Cardiac muscle cell (in vitro differentiated cells and primary cell): ENCODE measurements around the gene FKBP6. TPM values are rescaled to one million over a fixed set of nuclear protein-coding genes. Genes with fewer than 3 reads are reported as not detected.
"Not testable (repeated sequence)": the region's sequence is repeated elsewhere in the genome, so short reads cannot be mapped to it uniquely, and the experiment has no call there.

Experiments used
- DNase-seq, 2 donors: peaks; one replicate each; pipeline versions ENCODE4 v3.0.0 to v3.0.0-alpha.2; 2010 to 2017; ENCODE audit warnings: low read depth in 1 of 2, low spot score in 1 of 2
- H3K27ac ChIP-seq: fragments of 200-600 bp; sonication (generic); 2 replicates; pipeline ENCODE4 v1.5.1; 2016
- H3K27me3 ChIP-seq: fragments of 200-600 bp; sonication (generic); 2 replicates; pipeline ENCODE4 v1.6.0; 2016; ENCODE audit warnings: control low read depth
- H3K36me3 ChIP-seq: fragments of 200-600 bp; sonication (generic); 2 replicates; pipeline ENCODE4 v1.5.1; 2016; ENCODE audit warnings: control low read depth
- H3K4me1 ChIP-seq: fragments of 200-600 bp; sonication (generic); 2 replicates; pipeline ENCODE4 v1.8.1; 2017; ENCODE audit warnings: low read depth, mild to moderate bottlenecking, mixed run types
- H3K4me3 ChIP-seq: fragments of 200-600 bp; sonication (generic); 2 replicates; pipeline ENCODE4 v1.5.1; 2016; ENCODE audit warnings: mild to moderate bottlenecking
- H3K9me3 ChIP-seq: fragments of 200-600 bp; sonication (generic); 2 replicates; pipeline ENCODE4 v1.5.1; 2017; ENCODE audit warnings: low read depth, mild to moderate bottlenecking, control low read depth
- polyA plus RNA-seq: library from polyadenylated mRNA; unstranded; fragments of >200 nt; fragmentation: Nextera tagmentation; extraction: Ambion mirVana; gene quantifications from 2 replicates; pipeline ENCODE4 v1.2.1, GENCODE V29; 2016
- total RNA-seq: library from RNA; depleted of rRNA; stranded (reverse); fragments of >200 nt; gene quantifications from 2 replicates; pipeline ENCODE4 v1.2.3, GENCODE V29; 2016
- TF ChIP-seq, protein P1 (sequence below): IDR thresholded peaks from 2 replicates; pipeline ENCODE4 v1.5.1; 2012; ENCODE audit warnings: low read depth, mild to moderate bottlenecking, low read length

The FKBP6 gene
- total and polyA plus RNA-seq, 2 experiments from 2014 or later, result not detected

DNA sequence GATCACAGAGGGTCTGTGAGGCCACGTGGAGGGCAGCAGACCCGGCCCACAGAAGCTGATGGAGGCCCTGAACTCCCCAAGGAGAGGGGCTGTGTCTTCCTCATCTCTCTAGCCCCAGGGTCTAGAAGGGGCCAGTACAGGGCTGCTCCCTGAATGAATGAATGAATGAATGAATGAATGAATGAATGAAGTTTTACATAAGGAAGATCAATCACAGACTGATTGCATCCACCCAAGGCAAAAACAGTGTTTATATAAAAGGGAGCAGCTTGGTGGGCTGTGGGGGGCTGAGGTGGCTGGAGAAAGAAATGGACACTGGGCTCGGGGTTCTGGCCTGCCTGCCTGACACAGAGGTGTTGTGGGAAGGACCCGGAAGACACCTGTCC lies 14.4 kb upstream of the FKBP6 start:
- TF ChIP-seq, protein P1, sequence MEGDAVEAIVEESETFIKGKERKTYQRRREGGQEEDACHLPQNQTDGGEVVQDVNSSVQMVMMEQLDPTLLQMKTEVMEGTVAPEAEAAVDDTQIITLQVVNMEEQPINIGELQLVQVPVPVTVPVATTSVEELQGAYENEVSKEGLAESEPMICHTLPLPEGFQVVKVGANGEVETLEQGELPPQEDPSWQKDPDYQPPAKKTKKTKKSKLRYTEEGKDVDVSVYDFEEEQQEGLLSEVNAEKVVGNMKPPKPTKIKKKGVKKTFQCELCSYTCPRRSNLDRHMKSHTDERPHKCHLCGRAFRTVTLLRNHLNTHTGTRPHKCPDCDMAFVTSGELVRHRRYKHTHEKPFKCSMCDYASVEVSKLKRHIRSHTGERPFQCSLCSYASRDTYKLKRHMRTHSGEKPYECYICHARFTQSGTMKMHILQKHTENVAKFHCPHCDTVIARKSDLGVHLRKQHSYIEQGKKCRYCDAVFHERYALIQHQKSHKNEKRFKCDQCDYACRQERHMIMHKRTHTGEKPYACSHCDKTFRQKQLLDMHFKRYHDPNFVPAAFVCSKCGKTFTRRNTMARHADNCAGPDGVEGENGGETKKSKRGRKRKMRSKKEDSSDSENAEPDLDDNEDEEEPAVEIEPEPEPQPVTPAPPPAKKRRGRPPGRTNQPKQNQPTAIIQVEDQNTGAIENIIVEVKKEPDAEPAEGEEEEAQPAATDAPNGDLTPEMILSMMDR, result no peak
- Histone ChIP-seq H3K9me3 (no peaks in the 10 kb centered on the region), H3K4me1 (no peaks in the 10 kb centered on the region), H3K36me3 (no peaks in the 10 kb centered on the region), H3K4me3 (no peak overlapping the region), H3K27me3 (no peaks in the 10 kb centered on the region), H3K27ac (no peak overlapping the region)
- DNase-seq, result no peak

DNA sequence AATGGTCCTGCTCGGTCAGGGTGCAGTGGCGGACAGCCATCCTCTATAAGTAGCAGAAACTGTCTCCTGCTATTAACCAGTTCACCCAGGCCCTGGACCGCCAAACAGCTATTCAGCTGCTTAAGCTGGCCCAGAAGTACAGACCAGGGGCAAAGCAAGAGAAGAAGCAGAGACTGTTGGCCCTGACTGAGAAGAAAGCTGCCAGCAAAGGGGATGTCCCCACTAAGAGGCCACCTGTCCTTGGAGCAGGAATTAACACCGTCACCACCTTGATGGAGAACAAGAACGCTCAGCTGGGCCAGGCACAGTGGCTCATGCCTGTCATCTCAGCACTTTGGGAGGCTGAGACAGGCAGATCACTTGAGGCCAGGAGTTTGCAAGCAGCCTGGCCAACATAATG lies 13.7 kb upstream of the FKBP6 start:
- H3K4me3 ChIP-seq, result no peak overlapping the region
- H3K4me1 ChIP-seq, result no peaks in the 10 kb centered on the region
- no peak for DNase-seq
- no peaks in the 10 kb centered on the region for H3K36me3 ChIP-seq
- no peaks in the 10 kb centered on the region for H3K27me3 ChIP-seq
- H3K27ac ChIP-seq, result no peak overlapping the region
- H3K9me3 ChIP-seq, result no peaks in the 10 kb centered on the region
- TF ChIP-seq, protein P1, result no peak

- Histone ChIP-seq H3K4me1 (no peaks in the 10 kb centered on the region), H3K9me3 (no peaks in the 10 kb centered on the region), H3K36me3 (no peaks in the 10 kb centered on the region), H3K27ac (no peak overlapping the region), H3K4me3 (no peak overlapping the region), H3K27me3 (no peaks in the 10 kb centered on the region)
- TF ChIP-seq, protein P1, result no peak
- no peak for DNase-seq
These were observed 11.4 kb upstream of the FKBP6 start for GRCh38 chr7:73316521-73316920.

DNA sequence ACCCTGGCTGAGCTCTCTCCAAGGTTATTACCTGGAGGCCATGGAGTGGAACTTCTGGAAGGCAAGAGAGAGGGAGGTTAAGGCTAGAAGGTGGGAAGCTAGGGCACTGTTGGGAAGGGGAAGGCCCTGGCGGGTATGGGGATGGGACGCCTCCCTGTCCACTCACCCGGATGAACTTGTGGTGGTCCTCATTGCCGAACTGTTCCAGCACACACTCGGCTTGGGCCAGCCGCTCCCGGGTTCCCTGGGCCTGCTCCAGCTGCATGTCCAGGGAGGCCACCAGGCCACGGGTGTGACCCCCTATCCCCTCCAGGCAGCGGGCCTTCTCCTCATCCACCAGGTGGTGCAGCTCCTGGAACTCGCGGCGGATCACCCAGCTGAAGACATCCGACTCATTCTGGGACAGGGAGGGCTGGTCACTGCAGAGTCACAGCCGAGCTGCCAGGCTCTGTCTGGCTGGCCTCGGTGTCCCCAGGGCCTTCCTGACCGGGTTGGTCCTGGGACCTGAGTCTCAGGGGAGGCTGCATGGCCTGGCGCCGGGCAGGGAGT lies 9.2 kb upstream of the FKBP6 start:
- not testable (repeated sequence) for DNase-seq, H3K36me3 ChIP-seq, H3K27ac ChIP-seq, H3K9me3 ChIP-seq, H3K27me3 ChIP-seq, H3K4me3 ChIP-seq, H3K4me1 ChIP-seq

- not testable (repeated sequence) for H3K27me3 ChIP-seq, H3K27ac ChIP-seq, H3K4me3 ChIP-seq, H3K4me1 ChIP-seq, H3K9me3 ChIP-seq, H3K36me3 ChIP-seq, DNase-seq
These were observed 8.4 kb upstream of the FKBP6 start for GRCh38 chr7:73319541-73319940.

- DNase-seq, H3K4me1 ChIP-seq, H3K27me3 ChIP-seq, H3K27ac ChIP-seq, H3K9me3 ChIP-seq, H3K4me3 ChIP-seq, H3K36me3 ChIP-seq: not testable (repeated sequence)
These were observed 8.0 kb upstream of the FKBP6 start for GRCh38 chr7:73320009-73320408.

GRCh38 chr7:73323434-73324080 lies 4.4 kb upstream of the FKBP6 start:
- DNase-seq, H3K27ac ChIP-seq, H3K4me1 ChIP-seq, H3K4me3 ChIP-seq, H3K9me3 ChIP-seq, H3K27me3 ChIP-seq, H3K36me3 ChIP-seq: not testable (repeated sequence)
